ENCODE data around the gene SPECC1. TPM values are rescaled to one million over a fixed set of nuclear protein-coding genes. Genes with fewer than 3 reads are reported as not detected.
A peak's percentile ranks its signal among the peaks of the same experiment; 100 is the strongest.

SPECC1 gene
- total RNA-seq, 1 experiment from 2014 or later = 43.5 TPM

- TF ChIP-seq REST (IDR thresholded peaks at IDR 0.05; ENCODE audit: low read depth) (no peak), EGR1 (IDR thresholded peaks at IDR 0.05; ENCODE audit: low read depth) (no peak)
Observed at GRCh38 chr17:20173091-20173490, 163.9 kb downstream of the SPECC1 start (continued).

- Histone ChIP-seq H3K4me1 (ENCODE audit: control insufficient read depth in 1 of 2, insufficient read depth in 2 of 2, low read length in 2 of 2) (peaks cover 20 to 38% of the 10 kb centered on the region in 2 experiments), H3K79me2 (ENCODE audit: insufficient read depth, low read length) (0 out of 2 replicates have a peak, but pooled peaks cover 3% of the 10 kb centered on the region), H3K9ac (ENCODE audit: low read length) (peak overlapping the region; percentile 14), H3K9me2 (ENCODE audit: insufficient read depth) (no peaks in the 10 kb centered on the region), H3K4me2 (ENCODE audit: low read length) (peak overlapping the region; percentile 69), H3K9me3 (ENCODE audit: control insufficient read depth in 1 of 2, insufficient read depth in 1 of 2, low read depth in 1 of 2, low read length in 2 of 2) (no peaks in the 10 kb centered on the region), H3K36me3 (ENCODE audit: control insufficient read depth in 1 of 2, insufficient read depth in 2 of 2, low read length in 2 of 2) (no peaks in the 10 kb centered on the region), H4K20me1 (ENCODE audit: insufficient read depth) (no peaks in the 10 kb centered on the region), H3K27ac (ENCODE audit: low read depth, low read length) (no peak overlapping the region), H3K4me3 (replicated peaks in 1 of 2; ENCODE audit: low read depth in 1 of 2, low read length in 2 of 2) (peak overlapping the region in 1 of 2 experiments; percentile 33; a peak in 3 of 4 replicates), H2AFZ (ENCODE audit: low read depth, low read length, poor library complexity, severe bottlenecking) (no peak overlapping the region), H3K27me3 (ENCODE audit: insufficient read depth, low read length) (no peaks in the 10 kb centered on the region)
- ATAC-seq (peak; percentile 86), DNase-seq (ENCODE audit: low read depth, low spot score) (peak; percentile 18)
- TF ChIP-seq REST (IDR thresholded peaks at IDR 0.05; ENCODE audit: low read depth) = no peak
- peak; percentile 38; the same call in 1 of the 2 replicates for TF ChIP-seq FOSL1 (IDR thresholded peaks at IDR 0.05; ENCODE audit: low read depth)
- no TSS peak for BruUV-seq (replicated peaks)
- POLR2A ChIA-PET = no interaction called here
- RAD21 ChIA-PET (ENCODE audit: low non-redundant PET in 1 of 2, low total read pairs in 2 of 2, uncharacterized antibody in 2 of 2, unreplicated experiment in 2 of 2) = no interaction called here
- CTCF ChIA-PET = no interaction called here
- intact Hi-C loops (cut with micrococcal nuclease) = no loop called here
Observed at GRCh38 chr17:20174588-20175265, 165.6 kb downstream of the SPECC1 start.

Data from HCT116 (cell line).